Endothelial cell of umbilical vein (primary cell): ENCODE results near the gene AMDHD2. TPM values are rescaled to one million over a fixed set of nuclear protein-coding genes. Genes with fewer than 3 reads are reported as not detected.

Experiments used
- BruUV-seq: library from RNA; stranded (reverse); fragments of 400-500 nt; replicated peaks from 2 replicates; lab custom pipeline; 2021; lab: Mats Ljungman, UMichigan
- CTCF ChIA-PET: fragments of 300-600, 350-600 bp; sonication (Branson Sonifier 250); formaldehyde crosslinking; loops from one replicate; lab custom pipeline; 2021; ENCODE audit warnings: antibody characterized with exemption, inconsistent platforms; lab: Charles Lee
- POLR2A ChIA-PET: fragments of 300-600, 350-600 bp; sonication (Branson Sonifier 250); formaldehyde crosslinking; loops from one replicate; lab custom pipeline; 2021; ENCODE audit warnings: antibody characterized with exemption, inconsistent platforms; lab: Charles Lee
- DNase-seq: peaks from one replicate; pipeline ENCODE4 v3.0.0-alpha.2; 2011; ENCODE audit warnings: low read depth, low spot score
- FAIRE-seq: peaks from 2 replicates; lab custom pipeline; 2011; peaks lifted over from hg19 to GRCh38; lab: Jason Lieb, UNC
- H2AFZ ChIP-seq: 2 replicates; pipeline ENCODE4 v1.6.0; 2012; ENCODE audit warnings: low read depth, low read length, control low read depth, inconsistent platforms
- H3K27ac ChIP-seq: 2 replicates; pipeline ENCODE4 v1.5.1; 2011; ENCODE audit warnings: low read depth, mild to moderate bottlenecking, control low read depth, low read length, moderate library complexity; ENCODE audit not compliant: insufficient read depth
- H3K27me3 ChIP-seq, 2 experiments: 2 replicates each; pipeline versions ENCODE4 v1.6.0 to v1.6.1; 2011; ENCODE audit warnings: low read length in 2 of 2, mixed read lengths in 1 of 2; ENCODE audit not compliant: control insufficient read depth in 2 of 2, insufficient read depth in 2 of 2
- H3K36me3 ChIP-seq, 2 experiments: 2 replicates in 1 of 2; 3 replicates in 1 of 2; pipeline ENCODE4 v1.5.1; 2011; ENCODE audit warnings: low read length in 2 of 2, mild to moderate bottlenecking in 1 of 2, moderate library complexity in 1 of 2; ENCODE audit not compliant: control insufficient read depth in 2 of 2, insufficient read depth in 2 of 2; ENCODE audit errors: extremely low read depth in 1 of 2
- H3K4me1 ChIP-seq: 3 replicates; pipeline ENCODE4 v1.5.1; 2011; ENCODE audit warnings: mild to moderate bottlenecking, low read length; ENCODE audit not compliant: control insufficient read depth, insufficient read depth; ENCODE audit errors: extremely low read depth
- H3K4me2 ChIP-seq: 2 replicates; pipeline ENCODE4 v1.6.1; 2011; ENCODE audit warnings: low read length, control low read depth, mixed read lengths; ENCODE audit not compliant: insufficient read depth
- H3K4me3 ChIP-seq, 3 experiments: fragments of 200-600 bp in 1 of 3; sonication (generic), shearing (Covaris generic) in 1 of 3; replicated peaks in 1 of 3; 2 replicates each; pipeline ENCODE4 v1.5.1; 2011 to 2016; ENCODE audit warnings: control low read depth in 3 of 3, low read length in 3 of 3, mild to moderate bottlenecking in 2 of 3, inconsistent platforms in 1 of 3, low read depth in 1 of 3, moderate library complexity in 1 of 3; ENCODE audit not compliant: insufficient read depth in 1 of 3
- H3K79me2 ChIP-seq: 2 replicates; pipeline ENCODE4 v1.6.0; 2012; ENCODE audit warnings: low read length, inconsistent platforms; ENCODE audit not compliant: control insufficient read depth, insufficient read depth
- H3K9ac ChIP-seq: replicated peaks from 2 replicates; pipeline ENCODE3; 2011; ENCODE audit warnings: low read length, control low read depth; ENCODE audit not compliant: insufficient read depth; ENCODE audit errors: extremely low read depth
- H3K9me1 ChIP-seq: replicated peaks from 3 replicates; pipeline ENCODE4 v1.6.0; 2011; ENCODE audit warnings: mild to moderate bottlenecking, low read length; ENCODE audit not compliant: control insufficient read depth, insufficient read depth; ENCODE audit errors: extremely low read depth
- H3K9me3 ChIP-seq: replicated peaks from 2 replicates; pipeline ENCODE4 v1.5.1; 2012; ENCODE audit warnings: low read length, inconsistent platforms; ENCODE audit not compliant: control insufficient read depth, insufficient read depth
- H4K20me1 ChIP-seq: replicated peaks from 2 replicates; pipeline ENCODE3; 2011; ENCODE audit warnings: mild to moderate bottlenecking, low read length; ENCODE audit not compliant: control insufficient read depth, insufficient read depth; ENCODE audit errors: extremely low read depth
- EZH2 ChIP-seq: IDR thresholded peaks from 2 replicates; pipeline ENCODE4 v1.6.1; 2012; ENCODE audit warnings: borderline replicate concordance, low read depth, mild to moderate bottlenecking, moderate library complexity, low read length, inconsistent platforms; ENCODE audit not compliant: severe bottlenecking
- FOS ChIP-seq: IDR thresholded peaks from 2 replicates; pipeline ENCODE4 v1.6.1; 2011; ENCODE audit warnings: mild to moderate bottlenecking, low read length, moderate library complexity, borderline replicate concordance; ENCODE audit not compliant: insufficient read depth
- GATA2 ChIP-seq: IDR thresholded peaks from 2 replicates; pipeline ENCODE4 v1.7.0; 2011; ENCODE audit warnings: low read depth, mild to moderate bottlenecking, moderate library complexity, mixed read lengths, low read length; ENCODE audit not compliant: insufficient read length, insufficient read depth
- JUN ChIP-seq: IDR thresholded peaks from 2 replicates; pipeline ENCODE4 v1.6.1; 2011; ENCODE audit warnings: borderline replicate concordance, low read depth; ENCODE audit not compliant: insufficient read length, insufficient read depth
- MYC ChIP-seq: IDR thresholded peaks from one replicate; pipeline ENCODE4 v1.6.1; 2011; ENCODE audit warnings: mild to moderate bottlenecking, low read depth, low read length
- POLR2A ChIP-seq: IDR thresholded peaks from 2 replicates; pipeline ENCODE4 v1.6.1; 2012; ENCODE audit warnings: low read depth, mild to moderate bottlenecking, control low read depth, low read length
- POLR2AphosphoS5 ChIP-seq: IDR thresholded peaks from 2 replicates; pipeline ENCODE4 v1.6.1; 2012; ENCODE audit warnings: low read depth, mild to moderate bottlenecking, control low read depth, low read length, moderate library complexity; ENCODE audit not compliant: insufficient read depth
- dilution Hi-C: fragments of 300-500 bp; cut with MboI; formaldehyde crosslinking; loops from one replicate; pipeline ENCODE4 v1.15.0; 2019; ENCODE audit warnings: low sequenced_read_pairs; ENCODE audit not compliant: extremely low pct_ligation_motif_present
- intact Hi-C: fragments of 100-400 bp; cut with micrococcal nuclease; formaldehyde crosslinking; loops from one replicate; pipeline ENCODE4 v1.10.0; 2022
- polyA plus RNA-seq, 4 experiments: library from polyadenylated mRNA; depleted of rRNA in 3 of 4; stranded (reverse) in 3 of 4; unstranded in 1 of 4; fragments of >200 nt; gene quantifications; 2 replicates each; pipeline versions ENCODE4 v1.2.1 to v1.2.3, GENCODE V29; 2011 to 2012; ENCODE audit warnings: missing spikeins in 1 of 4
- total RNA-seq: library from RNA; stranded (reverse); gene quantifications from 2 replicates; pipeline ENCODE4 v1.2.3, GENCODE V29; 2021
- TF ChIP-seq, protein P1 (sequence below), 2 donors: IDR thresholded peaks; 1 replicate in 1 of 2; 2 replicates in 1 of 2; pipeline ENCODE4 v1.5.1; 2011; ENCODE audit warnings: low read length in 2 of 2, mild to moderate bottlenecking in 2 of 2, moderate library complexity in 2 of 2, control low read depth in 1 of 2, inconsistent platforms in 1 of 2, low read depth in 1 of 2; ENCODE audit not compliant: insufficient read depth in 1 of 2; ENCODE audit errors: extremely low read depth in 1 of 2
- TF ChIP-seq, protein P2 (sequence below): IDR thresholded peaks from 2 replicates; pipeline ENCODE4 v1.6.1; 2011; ENCODE audit not compliant: insufficient read depth, insufficient read length

The AMDHD2 gene
- total and polyA plus RNA-seq, 2 donors (not counting 3 experiments of a cell fraction or from before 2014, with no cell fraction given): 39.4 to 59.5 TPM

DNA sequence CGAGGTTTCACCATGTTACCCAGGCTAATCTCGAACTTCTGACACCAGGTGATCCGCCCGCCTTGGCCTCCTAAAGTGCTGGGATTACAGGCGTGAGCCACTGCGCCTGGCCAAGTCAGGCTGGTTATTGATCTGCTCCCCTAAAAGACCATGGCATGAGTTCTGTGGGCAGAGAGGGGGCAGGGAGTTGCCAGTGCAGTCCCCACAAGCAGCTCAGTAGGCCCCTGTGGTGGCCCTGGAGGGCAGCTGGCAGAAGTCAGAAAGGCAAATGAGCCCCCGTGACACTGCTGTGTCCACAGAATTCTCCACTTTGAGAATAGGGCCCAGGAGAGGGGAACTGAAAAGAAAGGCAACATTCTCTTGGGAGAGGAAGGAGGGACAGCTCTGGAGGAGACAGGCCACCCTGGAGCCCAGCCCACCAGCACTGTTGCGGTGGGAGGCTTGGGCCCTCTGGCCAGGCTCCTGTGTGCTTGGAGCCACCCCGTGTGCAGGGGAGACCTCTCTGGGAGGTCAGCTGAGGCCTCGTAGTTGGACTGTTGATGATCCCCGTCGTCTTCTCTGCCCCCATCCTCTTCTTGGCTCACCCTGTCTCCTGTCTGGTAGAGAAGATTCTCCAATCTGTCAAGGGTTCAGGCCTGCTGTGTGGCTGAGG, 2.1 kb upstream of the AMDHD2 start:
- no TSS peak for BruUV-seq
- FAIRE-seq (no peak), DNase-seq (no peak)
- H3K9ac ChIP-seq: no peak overlapping the region
- H3K4me3 ChIP-seq: no peak overlapping the region
- no peaks in the 10 kb centered on the region for H3K9me3 ChIP-seq
- dilution Hi-C loops: no loop called here
- H3K4me2 ChIP-seq: no peak overlapping the region
- intact Hi-C loops: no loop called here
- no peaks in the 10 kb centered on the region for H3K27me3 ChIP-seq
- H3K4me1 ChIP-seq: peaks cover 34% of the 10 kb centered on the region
- no peak overlapping the region for H3K27ac ChIP-seq
- POLR2A ChIA-PET: no interaction called here
- TF ChIP-seq, protein P1, sequence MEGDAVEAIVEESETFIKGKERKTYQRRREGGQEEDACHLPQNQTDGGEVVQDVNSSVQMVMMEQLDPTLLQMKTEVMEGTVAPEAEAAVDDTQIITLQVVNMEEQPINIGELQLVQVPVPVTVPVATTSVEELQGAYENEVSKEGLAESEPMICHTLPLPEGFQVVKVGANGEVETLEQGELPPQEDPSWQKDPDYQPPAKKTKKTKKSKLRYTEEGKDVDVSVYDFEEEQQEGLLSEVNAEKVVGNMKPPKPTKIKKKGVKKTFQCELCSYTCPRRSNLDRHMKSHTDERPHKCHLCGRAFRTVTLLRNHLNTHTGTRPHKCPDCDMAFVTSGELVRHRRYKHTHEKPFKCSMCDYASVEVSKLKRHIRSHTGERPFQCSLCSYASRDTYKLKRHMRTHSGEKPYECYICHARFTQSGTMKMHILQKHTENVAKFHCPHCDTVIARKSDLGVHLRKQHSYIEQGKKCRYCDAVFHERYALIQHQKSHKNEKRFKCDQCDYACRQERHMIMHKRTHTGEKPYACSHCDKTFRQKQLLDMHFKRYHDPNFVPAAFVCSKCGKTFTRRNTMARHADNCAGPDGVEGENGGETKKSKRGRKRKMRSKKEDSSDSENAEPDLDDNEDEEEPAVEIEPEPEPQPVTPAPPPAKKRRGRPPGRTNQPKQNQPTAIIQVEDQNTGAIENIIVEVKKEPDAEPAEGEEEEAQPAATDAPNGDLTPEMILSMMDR (IDR thresholded peaks at IDR 0.05; ENCODE audit: extremely low read depth in 1 of 2, insufficient read depth in 1 of 2, low read depth in 1 of 2, low read length in 2 of 2): no peak
- TF ChIP-seq POLR2AphosphoS5 (no peak), FOS (no peak), JUN (no peak), POLR2A (no peak), EZH2 (no peak), MYC (no peak), GATA2 (no peak)
- TF ChIP-seq, protein P2, sequence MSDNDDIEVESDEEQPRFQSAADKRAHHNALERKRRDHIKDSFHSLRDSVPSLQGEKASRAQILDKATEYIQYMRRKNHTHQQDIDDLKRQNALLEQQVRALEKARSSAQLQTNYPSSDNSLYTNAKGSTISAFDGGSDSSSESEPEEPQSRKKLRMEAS: no peak
- H3K9me1 ChIP-seq: no peaks in the 10 kb centered on the region
- H3K79me2 ChIP-seq: peaks cover 66% of the 10 kb centered on the region
- H2AFZ ChIP-seq: no peak overlapping the region
- H3K36me3 ChIP-seq: peaks cover 0 to 2% of the 10 kb centered on the region in 2 experiments
- H4K20me1 ChIP-seq: peaks cover 2% of the 10 kb centered on the region
- CTCF ChIA-PET: no interaction called here
